NB4 (cell line): Measurements from ENCODE around the gene CCDC88C.

Experiments
- CTCF ChIP-seq: IDR thresholded peaks from one replicate; pipeline ENCODE4 v1.5.1; 2012; ENCODE audit warnings: low read depth, low read length
- MAX ChIP-seq: IDR thresholded peaks from 2 replicates; pipeline ENCODE4 v1.6.1; 2011; ENCODE audit warnings: low read depth, low read length
- MYC ChIP-seq: IDR thresholded peaks from 2 replicates; pipeline ENCODE4 v1.6.1; 2011; ENCODE audit warnings: low read depth, low read length
- POLR2A ChIP-seq: IDR thresholded peaks from 2 replicates; pipeline ENCODE4 v1.6.1; 2011; ENCODE audit warnings: mild to moderate bottlenecking; ENCODE audit not compliant: insufficient read length; ENCODE audit errors: extremely low read depth

GRCh38 chr14:91305650-91306431 lies 111.8 kb downstream of the CCDC88C start:
- TF ChIP-seq MYC (no peak), CTCF (no peak), POLR2A (no peak), MAX (no peak)
